VCaP (cell line): ENCODE results near the gene BNC2.

Source experiments
- H3K27ac ChIP-seq: fragments of 450-650 bp; 2 replicates; pipeline ENCODE4 v1.5.1; 2017
- TF ChIP-seq, protein P1 (sequence below): fragments of 450-650 bp; conservative IDR thresholded peaks from 2 replicates; pipeline ENCODE4 v1.5.1; 2017; ENCODE audit warnings: mild to moderate bottlenecking, moderate library complexity

The BNC2 gene

DNA sequence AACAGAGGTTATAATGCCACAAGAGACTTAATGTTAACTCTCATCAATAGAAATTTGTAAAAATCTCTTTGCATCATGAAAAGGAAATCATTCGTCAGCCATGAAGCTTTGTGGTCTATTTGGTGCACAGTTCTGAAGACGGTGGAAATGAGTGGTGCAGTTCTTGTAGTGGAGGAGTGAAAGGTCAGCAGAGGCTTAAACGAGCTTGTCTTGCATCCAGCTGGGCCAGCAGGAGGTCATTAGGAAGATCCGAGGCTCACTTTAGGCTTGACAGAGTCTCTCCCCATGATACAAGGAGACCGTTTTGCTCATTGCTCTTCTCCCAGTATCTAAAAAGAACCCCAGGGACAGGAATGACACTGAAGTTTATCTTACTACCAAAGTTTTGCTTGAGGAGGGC is 440.8 kb downstream of the BNC2 start:
- no peak overlapping the region for H3K27ac ChIP-seq
- TF ChIP-seq, protein P1, sequence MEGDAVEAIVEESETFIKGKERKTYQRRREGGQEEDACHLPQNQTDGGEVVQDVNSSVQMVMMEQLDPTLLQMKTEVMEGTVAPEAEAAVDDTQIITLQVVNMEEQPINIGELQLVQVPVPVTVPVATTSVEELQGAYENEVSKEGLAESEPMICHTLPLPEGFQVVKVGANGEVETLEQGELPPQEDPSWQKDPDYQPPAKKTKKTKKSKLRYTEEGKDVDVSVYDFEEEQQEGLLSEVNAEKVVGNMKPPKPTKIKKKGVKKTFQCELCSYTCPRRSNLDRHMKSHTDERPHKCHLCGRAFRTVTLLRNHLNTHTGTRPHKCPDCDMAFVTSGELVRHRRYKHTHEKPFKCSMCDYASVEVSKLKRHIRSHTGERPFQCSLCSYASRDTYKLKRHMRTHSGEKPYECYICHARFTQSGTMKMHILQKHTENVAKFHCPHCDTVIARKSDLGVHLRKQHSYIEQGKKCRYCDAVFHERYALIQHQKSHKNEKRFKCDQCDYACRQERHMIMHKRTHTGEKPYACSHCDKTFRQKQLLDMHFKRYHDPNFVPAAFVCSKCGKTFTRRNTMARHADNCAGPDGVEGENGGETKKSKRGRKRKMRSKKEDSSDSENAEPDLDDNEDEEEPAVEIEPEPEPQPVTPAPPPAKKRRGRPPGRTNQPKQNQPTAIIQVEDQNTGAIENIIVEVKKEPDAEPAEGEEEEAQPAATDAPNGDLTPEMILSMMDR, result no peak

DNA sequence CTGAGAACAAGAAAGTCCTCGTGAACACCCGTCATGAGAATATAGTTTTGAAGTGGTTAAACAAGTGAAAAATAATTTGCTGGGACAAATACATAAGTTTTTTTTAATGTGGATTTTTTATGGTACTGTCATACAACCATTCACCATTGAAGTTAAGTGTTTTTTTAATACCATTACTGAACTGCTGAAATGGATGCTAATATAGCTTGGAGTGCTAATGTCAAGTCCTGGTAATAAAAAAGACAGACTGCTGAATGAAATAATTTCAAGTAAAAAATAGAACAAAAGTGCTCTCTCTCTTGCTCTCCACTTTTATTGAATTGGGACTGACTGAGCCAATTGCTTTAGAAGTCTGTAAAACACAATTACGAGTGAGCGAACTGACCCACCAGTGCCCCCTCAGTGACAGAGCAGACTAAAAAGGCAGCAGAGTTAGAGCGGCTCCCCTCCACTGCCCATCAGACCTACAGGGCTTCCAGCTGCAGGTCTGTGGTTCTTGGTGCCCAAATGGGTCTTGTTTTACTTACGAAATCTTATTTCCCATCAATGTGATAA is 442.5 kb downstream of the BNC2 start:
- H3K27ac ChIP-seq, result no peak overlapping the region
- TF ChIP-seq, protein P1, result no peak

DNA sequence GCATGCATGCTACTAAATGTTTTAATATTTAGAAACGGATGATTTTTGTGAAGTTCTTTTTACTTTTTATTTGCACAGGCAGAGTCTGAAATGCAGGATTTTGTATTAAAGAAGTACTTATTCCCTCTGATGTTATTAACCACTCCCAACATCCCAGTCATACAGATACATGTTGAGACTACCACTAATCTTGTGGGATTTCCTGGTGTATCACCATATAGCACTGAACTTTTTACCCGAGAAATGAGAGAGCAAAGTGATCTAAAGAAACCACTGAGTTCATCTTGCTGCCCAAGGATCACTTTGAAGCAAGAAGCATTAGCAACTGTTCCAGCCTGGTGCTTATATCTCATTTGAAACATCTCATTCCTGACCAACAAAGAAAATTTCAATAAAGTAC is 443.8 kb downstream of the BNC2 start:
- TF ChIP-seq, protein P1, result no peak
- no peak overlapping the region for H3K27ac ChIP-seq

DNA sequence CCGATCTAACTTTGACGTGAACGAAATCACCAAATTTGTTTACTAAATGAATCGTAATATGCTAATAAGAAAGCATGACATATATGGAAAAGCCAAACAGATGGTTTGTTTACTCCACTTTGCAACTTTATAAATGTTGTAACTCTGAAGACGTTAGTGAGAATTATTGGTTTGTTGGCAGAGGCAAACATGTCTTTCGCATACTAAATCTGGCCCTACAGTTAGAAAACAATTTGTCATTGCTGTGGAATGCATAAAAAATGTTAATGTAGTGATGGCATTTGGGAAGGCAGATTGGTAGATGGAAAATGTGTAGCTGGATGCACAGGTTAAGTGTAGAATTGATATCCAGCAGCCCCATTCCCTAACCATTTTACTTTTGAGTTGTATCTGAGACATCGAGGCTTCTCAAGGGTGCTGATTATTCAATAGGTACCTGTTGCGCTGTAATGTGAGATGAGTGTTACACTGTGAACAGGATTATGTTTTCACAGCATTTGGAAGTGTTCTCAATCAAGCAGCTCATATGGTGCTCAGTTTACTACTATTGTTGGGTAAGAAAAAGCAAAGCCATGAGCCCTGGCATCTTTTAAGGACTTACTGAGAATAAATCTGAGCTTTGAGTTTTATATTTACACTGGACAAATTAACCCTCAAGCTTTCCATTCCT is 444.8 kb downstream of the BNC2 start:
- TF ChIP-seq, protein P1, result no peak
- H3K27ac ChIP-seq, result no peak overlapping the region

DNA sequence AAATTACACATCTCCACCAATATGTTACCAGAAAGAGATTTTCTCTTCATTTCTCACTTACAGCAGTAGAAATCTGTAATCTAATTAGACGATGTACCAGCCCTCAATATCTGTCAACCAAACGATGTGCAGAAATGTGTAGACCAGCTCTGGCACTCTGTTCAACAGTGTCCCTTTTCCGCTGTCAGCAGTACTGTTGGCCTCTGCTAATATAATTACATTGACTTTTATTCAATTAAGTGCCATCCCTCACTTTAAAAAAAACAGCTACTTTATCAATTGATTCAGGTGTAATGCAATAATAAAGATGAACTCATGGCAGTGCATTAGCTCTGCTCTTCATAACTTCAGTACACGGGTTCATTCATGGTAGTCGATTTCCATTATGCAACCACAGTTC is 448.4 kb downstream of the BNC2 start:
- no peak overlapping the region for H3K27ac ChIP-seq
- TF ChIP-seq, protein P1, result no peak

DNA sequence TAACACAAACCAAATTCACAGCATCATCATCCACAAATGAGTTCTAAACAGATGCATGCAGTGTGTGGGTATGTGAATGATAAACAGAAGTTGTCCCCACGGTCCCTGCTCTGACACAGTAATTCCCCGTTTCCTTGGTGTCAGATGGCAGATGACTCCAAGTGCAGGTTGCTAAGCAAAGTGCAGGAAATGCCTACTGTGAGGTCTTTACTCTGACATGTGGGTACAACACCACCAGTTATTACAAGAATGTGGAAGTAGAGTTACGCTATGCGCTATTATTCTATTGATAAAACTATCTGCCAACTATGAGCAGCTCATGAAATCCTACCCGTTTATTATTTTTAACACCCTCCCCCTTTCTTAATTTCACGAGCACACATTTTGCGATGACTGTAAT is 448.9 kb downstream of the BNC2 start:
- TF ChIP-seq, protein P1, result no peak
- no peak overlapping the region for H3K27ac ChIP-seq

DNA sequence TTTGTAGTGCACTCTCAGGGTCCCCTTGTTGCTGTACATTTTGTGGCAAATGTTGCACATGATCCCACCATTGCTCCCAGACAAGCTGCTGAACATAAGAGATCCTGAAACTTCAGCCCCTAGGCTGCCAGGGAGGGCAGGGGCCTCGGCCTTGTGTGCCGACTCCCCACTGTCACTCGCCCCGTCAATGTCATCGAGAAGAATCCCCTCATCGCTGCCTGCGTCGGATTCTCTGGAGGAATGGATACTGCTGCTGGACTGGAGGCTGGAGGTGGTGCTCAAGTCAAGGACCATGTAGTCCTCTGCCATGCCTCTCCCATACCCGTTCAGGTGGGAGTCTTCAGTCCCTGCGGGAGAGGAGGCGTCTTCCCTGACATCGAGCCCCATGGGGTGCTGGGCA is 451.3 kb downstream of the BNC2 start:
- TF ChIP-seq, protein P1, result no peak

More for the DNA sequence above, 451.3 kb downstream of the BNC2 start:
- no peak overlapping the region for H3K27ac ChIP-seq
